ENCODE data around the gene IQCH. TPM values are rescaled to one million over a fixed set of nuclear protein-coding genes. Genes with fewer than 3 reads are reported as not detected.

The IQCH gene
- polyA plus RNA-seq, 1 donor (not counting 4 experiments of a cell fraction or from before 2014, with no cell fraction given) = 2.6 TPM

- Histone ChIP-seq H3K9me3 (ENCODE audit: control insufficient read depth, low read depth, low read length) (no peaks in the 10 kb centered on the region), H3K4me3 (ENCODE audit: control insufficient read depth in 2 of 3, extremely low read depth in 1 of 3, insufficient read depth in 2 of 3, low read depth in 1 of 3, low read length in 3 of 3) (no peak overlapping the region), H3K27ac (ENCODE audit: control insufficient read depth, insufficient read depth, low read length) (no peak overlapping the region), H3K27me3 (ENCODE audit: control insufficient read depth, extremely low read depth, insufficient read depth, low read length) (no peaks in the 10 kb centered on the region), H2AFZ (ENCODE audit: control insufficient read depth, low read length) (no peak overlapping the region), H3K79me2 (ENCODE audit: control insufficient read depth, insufficient read depth, low read length) (no peaks in the 10 kb centered on the region), H3K4me2 (ENCODE audit: control insufficient read depth, extremely low read depth, insufficient read depth, low read depth, low read length) (no peak overlapping the region), H3K4me1 (ENCODE audit: control insufficient read depth, extremely low read depth, insufficient read depth, low read length) (no peaks in the 10 kb centered on the region), H3K9me1 (ENCODE audit: control insufficient read depth, extremely low read depth, insufficient read depth, low read length) (no peaks in the 10 kb centered on the region), H3K36me3 (ENCODE audit: control insufficient read depth in 2 of 2, extremely low read depth in 1 of 2, insufficient read depth in 2 of 2, low read length in 2 of 2) (no peaks in the 10 kb centered on the region), H4K20me1 (ENCODE audit: control insufficient read depth, extremely low read depth, insufficient read depth, low read length) (no peaks in the 10 kb centered on the region), H3K9ac (ENCODE audit: control insufficient read depth, extremely low read depth, insufficient read depth, low read length) (no peak overlapping the region)
- TF ChIP-seq EZH2 (IDR thresholded peaks at IDR 0.05; ENCODE audit: low read length) (no peak), CTCF (optimal IDR thresholded peaks at IDR 0.05 in 1 of 3, IDR thresholded peaks at IDR 0.05 in 1 of 3, conservative IDR thresholded peaks at IDR 0.05 in 1 of 3; ENCODE audit: extremely low read depth in 1 of 3, insufficient read depth in 2 of 3, low read length in 3 of 3) (no peak)
- DNase-seq (ENCODE audit: low read depth, low spot score) (no peak), FAIRE-seq (no peak)
- dilution Hi-C loops (cut with MboI; ENCODE audit: extremely low pct_ligation_motif_present, low sequenced_read_pairs) = no loop called here
These were observed 149.0 kb downstream of the IQCH start for GRCh38 chr15:67403428-67404154.

GRCh38 chr15:67405208-67406191, 150.9 kb downstream of the IQCH start:
- Histone ChIP-seq H3K4me3 (ENCODE audit: control insufficient read depth in 2 of 3, extremely low read depth in 1 of 3, insufficient read depth in 2 of 3, low read depth in 1 of 3, low read length in 3 of 3) (no peak overlapping the region), H3K4me2 (ENCODE audit: control insufficient read depth, extremely low read depth, insufficient read depth, low read depth, low read length) (no peak overlapping the region), H3K9me1 (ENCODE audit: control insufficient read depth, extremely low read depth, insufficient read depth, low read length) (no peaks in the 10 kb centered on the region), H4K20me1 (ENCODE audit: control insufficient read depth, extremely low read depth, insufficient read depth, low read length) (no peaks in the 10 kb centered on the region), H3K36me3 (ENCODE audit: control insufficient read depth in 2 of 2, extremely low read depth in 1 of 2, insufficient read depth in 2 of 2, low read length in 2 of 2) (no peaks in the 10 kb centered on the region), H3K79me2 (ENCODE audit: control insufficient read depth, insufficient read depth, low read length) (no peaks in the 10 kb centered on the region), H3K27me3 (ENCODE audit: control insufficient read depth, extremely low read depth, insufficient read depth, low read length) (no peaks in the 10 kb centered on the region), H3K9ac (ENCODE audit: control insufficient read depth, extremely low read depth, insufficient read depth, low read length) (no peak overlapping the region), H3K27ac (ENCODE audit: control insufficient read depth, insufficient read depth, low read length) (no peak overlapping the region), H3K4me1 (ENCODE audit: control insufficient read depth, extremely low read depth, insufficient read depth, low read length) (no peaks in the 10 kb centered on the region), H3K9me3 (ENCODE audit: control insufficient read depth, low read depth, low read length) (no peaks in the 10 kb centered on the region), H2AFZ (ENCODE audit: control insufficient read depth, low read length) (no peak overlapping the region)
- dilution Hi-C loops (cut with MboI; ENCODE audit: extremely low pct_ligation_motif_present, low sequenced_read_pairs) = no loop called here
- FAIRE-seq (no peak), DNase-seq (ENCODE audit: low read depth, low spot score) (no peak)
- no peak for TF ChIP-seq EZH2 (IDR thresholded peaks at IDR 0.05; ENCODE audit: low read length)
- no peak for TF ChIP-seq CTCF (optimal IDR thresholded peaks at IDR 0.05 in 1 of 3, IDR thresholded peaks at IDR 0.05 in 1 of 3, conservative IDR thresholded peaks at IDR 0.05 in 1 of 3; ENCODE audit: extremely low read depth in 1 of 3, insufficient read depth in 2 of 3, low read length in 3 of 3)
